ACC112 (cell line): Measurements from ENCODE around the gene MCOLN1.

Source experiments
- H2AFZ ChIP-seq: fragments of 200-600 bp; sonication (generic); one replicate; pipeline ENCODE4 v1.6.0; 2017; ENCODE audit warnings: antibody characterized with exemption, low read length; ENCODE audit not compliant: unreplicated experiment
- H3K27ac ChIP-seq: fragments of 200-600 bp; sonication (generic); 2 replicates; pipeline ENCODE4 v1.5.1; 2014; ENCODE audit warnings: low read depth, mild to moderate bottlenecking, antibody characterized with exemption, low read length, moderate library complexity
- H3K27me3 ChIP-seq: fragments of 200-600 bp; sonication (generic); 2 replicates; pipeline ENCODE4 v1.6.1; 2014; ENCODE audit warnings: mild to moderate bottlenecking, antibody characterized with exemption, low read length, moderate library complexity, mixed read lengths; ENCODE audit not compliant: insufficient read depth
- H3K36me3 ChIP-seq: fragments of 200-600 bp; sonication (generic); 2 replicates; pipeline ENCODE4 v1.6.1; 2016; ENCODE audit warnings: mild to moderate bottlenecking, antibody characterized with exemption, low read length, moderate library complexity, mixed read lengths; ENCODE audit not compliant: insufficient read depth
- H3K4me1 ChIP-seq: fragments of 200-600 bp; sonication (generic); one replicate; pipeline ENCODE4 v1.6.1; 2016; ENCODE audit warnings: low read length, mixed read lengths; ENCODE audit not compliant: insufficient read depth, unreplicated experiment, control insufficient read depth
- H3K4me3 ChIP-seq: fragments of 200-600 bp; sonication (generic); 2 replicates; pipeline ENCODE4 v1.5.1; 2014; ENCODE audit warnings: mild to moderate bottlenecking, low read depth, low read length
- H3K79me2 ChIP-seq: fragments of 200-600 bp; sonication (generic); one replicate; pipeline ENCODE4 v1.6.0; 2016; ENCODE audit warnings: low read length; ENCODE audit not compliant: control insufficient read depth, unreplicated experiment, insufficient read depth

The MCOLN1 gene

DNA sequence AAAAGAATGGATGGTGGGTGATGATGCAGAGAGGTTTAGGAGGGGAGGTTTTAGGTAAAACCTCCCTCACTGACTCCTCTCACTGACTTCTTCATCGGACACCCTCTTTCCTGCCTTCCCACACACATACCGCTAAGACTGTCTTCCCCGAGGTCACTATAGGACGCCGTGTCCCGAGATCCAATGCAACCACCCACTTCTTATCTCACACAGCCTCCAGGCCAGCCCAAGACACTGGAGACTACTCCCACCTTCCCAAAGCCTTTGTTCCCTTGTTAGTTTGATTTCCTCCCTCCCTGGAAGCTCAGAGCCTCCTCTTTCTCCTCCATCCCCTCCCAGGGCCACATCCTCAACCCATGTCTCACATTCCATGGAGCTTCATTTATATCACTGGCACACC lies 56.8 kb downstream of the MCOLN1 start:
- Histone ChIP-seq H3K4me3 (no peak overlapping the region), H2AFZ (no peak overlapping the region), H3K36me3 (no peaks in the 10 kb centered on the region), H3K4me1 (no peaks in the 10 kb centered on the region), H3K27me3 (peaks cover 10% of the 10 kb centered on the region), H3K79me2 (no peaks in the 10 kb centered on the region), H3K27ac (no peak overlapping the region)

DNA sequence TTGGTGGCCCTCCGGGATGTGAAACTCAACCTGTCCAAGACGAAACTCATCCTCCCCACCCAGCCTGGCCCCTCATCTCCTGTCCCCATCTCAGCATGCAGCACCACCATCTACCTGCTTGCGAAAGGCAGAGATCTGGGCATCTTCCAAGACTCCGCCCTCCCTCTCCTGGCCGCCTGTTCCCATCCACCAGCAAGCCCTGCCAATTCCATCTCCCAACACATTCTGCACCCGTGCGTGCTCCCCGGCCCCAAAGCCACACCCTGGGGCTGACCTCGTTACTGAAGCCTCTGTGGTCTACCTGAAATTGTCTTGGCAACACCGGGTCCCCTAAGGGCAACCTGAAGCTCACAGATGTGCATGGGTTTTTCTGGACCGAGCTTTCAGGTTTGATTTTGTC lies 60.0 kb downstream of the MCOLN1 start:
- Histone ChIP-seq H3K27ac (no peak overlapping the region), H3K4me1 (no peaks in the 10 kb centered on the region), H3K79me2 (no peaks in the 10 kb centered on the region), H2AFZ (no peak overlapping the region), H3K27me3 (peaks cover 7% of the 10 kb centered on the region), H3K4me3 (no peak overlapping the region), H3K36me3 (no peaks in the 10 kb centered on the region)
